Right ventricle myocardium superior (tissue), 1 donor: ENCODE data around the gene NUDT19. TPM values are rescaled to one million over a fixed set of nuclear protein-coding genes. Genes with fewer than 3 reads are reported as not detected.
A peak's percentile ranks its signal among the peaks of the same experiment; 100 is the strongest.
"Not testable (repeated sequence)": the region's sequence is repeated elsewhere in the genome, so short reads cannot be mapped to it uniquely, and the experiment has no call there.

ENCODE experiments used
- ATAC-seq: fragments of 200-7000 bp; cut with Tn5 transposase; one replicate; pipeline ENCODE4 v1.9.1; 2020; ENCODE audit warnings: mild to moderate bottlenecking; ENCODE audit not compliant: poor library complexity
- DNase-seq: peaks from one replicate; pipeline ENCODE4 v3.0.0-alpha.2; 2020
- intact Hi-C: fragments of 100-400 bp; cut with DNase I; formaldehyde crosslinking; loops from one replicate; pipeline ENCODE4 v1.11.2; 2022
- total RNA-seq: library from RNA; stranded (reverse); fragmentation: NEBNext Ultra II Directional; extraction: Animal tissue kit (Norgen Biotek cat#: 25700); gene quantifications from one replicate; pipeline ENCODE4 v1.2.1, GENCODE V29; 2021
- donor health status: DM: no; HTN: yes; CAD: no; lungs with severe emphysema.

The NUDT19 gene
- total RNA-seq, 1 donor from 2014 or later: 24.1 TPM

DNA sequence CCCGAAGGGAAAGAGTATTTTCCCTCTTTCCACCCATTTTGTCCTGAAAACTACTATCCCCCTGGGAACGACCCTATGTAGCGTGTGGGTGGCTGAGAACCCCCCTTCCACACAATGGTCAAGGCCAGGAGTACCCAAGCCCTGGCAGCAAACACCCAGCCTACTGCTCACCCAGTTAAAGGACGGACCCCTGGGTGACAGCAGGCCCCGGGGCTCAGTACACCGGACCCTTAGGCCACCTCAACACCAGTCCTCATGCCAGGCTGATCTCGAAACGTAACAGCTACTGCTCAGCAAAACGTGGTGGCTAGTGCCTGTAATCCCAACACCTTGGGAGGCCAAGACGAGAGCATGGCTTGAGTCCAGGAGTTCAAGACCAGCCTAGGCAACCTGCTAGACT, 18.0 kb upstream of the NUDT19 start:
- no peak for ATAC-seq
- intact Hi-C loops: loop anchor here (10.0 kb wide), 1 partner anchor 89 kb away; the partner anchor contains the start of gene PDCD5
- DNase-seq: no peak

DNA sequence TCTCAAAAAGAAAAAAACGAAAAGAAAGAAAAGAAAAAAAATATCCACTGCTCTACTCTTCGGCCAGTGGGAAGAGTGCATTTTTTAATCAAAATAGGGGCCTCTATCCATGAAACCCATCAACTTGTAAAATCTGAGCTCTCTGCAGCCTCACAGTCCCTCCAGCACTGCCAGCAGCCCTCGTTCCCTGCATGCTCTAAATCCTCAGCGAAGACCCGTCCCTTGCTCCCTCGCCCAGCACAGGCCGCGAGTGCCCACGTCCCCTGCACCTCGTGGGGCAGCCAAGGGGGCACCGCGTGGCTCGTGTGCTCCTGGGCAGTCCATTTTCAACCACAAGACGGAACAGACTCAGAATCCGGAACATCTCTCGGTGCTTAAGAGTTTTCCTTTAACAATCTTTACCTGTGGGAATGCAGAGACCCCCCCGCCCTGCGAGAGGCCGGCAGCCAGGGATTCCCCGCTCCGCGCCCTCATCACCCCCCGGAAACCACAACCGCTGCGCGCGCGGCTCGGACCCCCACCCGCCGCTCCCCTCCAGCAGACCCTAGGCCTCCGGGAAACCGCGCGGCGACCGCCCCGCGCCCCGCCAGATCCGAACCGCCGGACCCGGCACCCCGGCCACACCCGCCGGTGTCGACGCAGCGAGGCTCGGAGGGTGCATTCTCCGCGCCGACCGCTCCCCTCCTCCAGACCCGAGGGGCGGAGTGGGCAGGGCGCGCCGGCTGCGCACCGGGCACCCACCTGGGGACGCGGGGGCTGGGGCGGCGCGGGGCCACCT, 17.3 kb upstream of the NUDT19 start:
- DNase-seq: no peak
- intact Hi-C loops: loop anchor here (10.0 kb wide), 1 partner anchor 90 kb away; the partner anchor contains the start of gene PDCD5
- ATAC-seq: no peak

DNA sequence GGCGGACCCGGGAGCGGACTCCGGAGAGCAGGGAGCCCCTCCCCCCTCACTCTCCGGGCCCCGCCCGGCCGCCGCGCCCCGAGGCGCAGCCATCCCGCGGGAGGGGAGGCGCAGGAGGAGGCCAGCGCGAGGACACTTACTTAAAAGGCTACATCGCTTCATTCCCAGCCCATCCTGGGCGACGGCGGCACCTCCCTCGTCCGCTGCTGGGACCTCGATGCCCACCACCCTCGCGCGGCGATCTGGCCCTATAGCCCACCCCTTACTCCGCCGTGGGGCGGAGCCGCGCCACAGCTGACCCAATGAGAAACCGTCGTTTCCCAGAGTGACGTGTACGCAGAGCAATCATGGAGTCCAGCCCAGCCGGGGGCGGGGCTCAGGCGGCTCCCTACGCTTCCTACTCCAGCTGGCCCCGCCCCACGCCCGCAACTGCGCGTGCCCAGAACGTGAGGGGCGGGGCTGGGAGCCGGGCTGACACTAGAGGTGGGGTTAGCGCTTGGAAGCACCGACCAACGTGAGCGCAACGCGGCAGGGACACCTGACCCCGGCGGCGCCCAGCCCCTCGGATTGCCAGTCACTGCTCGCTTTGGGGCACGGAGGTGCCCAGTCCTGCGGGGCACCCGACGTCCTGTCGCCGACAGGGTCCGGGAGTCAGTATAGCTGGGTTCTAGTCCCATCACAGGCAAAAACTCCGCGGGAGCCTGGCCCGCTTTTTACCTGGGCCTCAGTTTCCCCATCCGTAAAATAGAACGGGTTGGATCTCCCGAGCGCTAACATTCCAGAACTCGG, 16.5 kb upstream of the NUDT19 start, which contains the start of gene ANKRD27:
Gene ANKRD27, minus strand, starts transcription at position 250 of the 789 bp plus-strand sequence. CDS start 16,165 bp downstream, outside the sequence.
- intact Hi-C loops: loop anchor here (10.0 kb wide), 1 partner anchor 90 kb away; the partner anchor contains the start of gene PDCD5
- peak; percentile 99 for DNase-seq

DNA sequence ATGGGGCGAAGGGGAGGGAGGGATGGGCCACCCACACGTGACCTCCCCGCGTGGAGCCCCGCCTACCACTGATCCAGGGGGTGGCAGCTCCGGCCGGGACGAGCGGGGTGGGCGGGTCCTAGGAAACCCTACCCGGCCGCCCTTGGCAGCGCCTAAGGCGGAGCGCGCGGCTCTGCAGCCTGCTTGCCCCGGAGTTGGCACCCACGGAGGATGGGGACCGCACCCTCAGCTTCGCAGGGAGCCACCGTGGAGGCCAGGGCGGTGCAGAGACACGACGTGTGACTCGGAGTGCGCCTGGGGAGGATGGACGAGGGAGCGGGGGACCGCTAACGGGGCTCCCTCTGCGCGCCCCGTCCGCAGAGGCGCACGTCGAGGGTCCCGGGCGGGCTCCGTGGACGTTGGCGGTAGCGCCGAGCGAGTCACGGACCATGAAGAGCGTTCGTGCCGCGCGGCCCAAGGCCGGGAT, 15.9 kb upstream of the NUDT19 start, which contains the start of gene RGS9BP:
Gene RGS9BP, plus strand, starts transcription at position 129 of the 466 bp plus-strand sequence. CDS start 416 bp downstream, outside the sequence.
- DNase-seq (peak; percentile 94), ATAC-seq (peak; percentile 85)
- intact Hi-C loops: loop anchor here (10.0 kb wide), 1 partner anchor 91 kb away; the partner anchor contains the start of gene PDCD5

More for the DNA sequence above, 16.5 kb upstream of the NUDT19 start, which contains the start of gene ANKRD27:
- ATAC-seq: peak; percentile 94

DNA sequence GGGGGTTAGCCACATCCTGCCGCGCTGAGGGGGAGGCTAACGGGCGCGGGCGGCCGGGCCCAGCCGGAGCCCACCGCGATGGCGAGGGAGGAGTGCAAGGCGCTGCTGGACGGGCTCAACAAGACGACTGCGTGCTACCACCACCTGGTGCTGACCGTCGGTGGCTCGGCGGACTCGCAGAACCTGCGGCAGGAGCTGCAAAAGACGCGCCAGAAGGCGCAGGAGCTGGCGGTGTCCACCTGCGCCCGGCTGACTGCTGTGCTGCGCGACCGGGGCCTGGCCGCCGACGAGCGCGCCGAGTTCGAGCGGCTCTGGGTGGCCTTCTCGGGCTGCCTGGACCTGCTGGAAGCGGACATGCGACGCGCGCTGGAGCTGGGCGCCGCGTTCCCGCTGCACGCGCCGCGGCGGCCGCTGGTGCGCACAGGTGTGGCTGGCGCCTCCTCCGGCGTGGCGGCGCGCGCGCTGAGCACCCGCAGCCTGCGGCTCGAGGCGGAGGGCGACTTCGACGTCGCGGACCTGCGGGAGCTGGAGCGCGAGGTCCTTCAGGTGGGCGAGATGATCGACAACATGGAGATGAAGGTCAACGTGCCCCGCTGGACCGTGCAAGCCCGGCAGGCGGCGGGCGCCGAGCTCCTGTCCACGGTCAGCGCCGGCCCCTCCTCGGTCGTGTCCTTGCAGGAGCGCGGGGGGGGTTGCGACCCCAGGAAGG, 15.3 kb upstream of the NUDT19 start:
- peak; percentile 18 for ATAC-seq
- intact Hi-C loops: loop anchor here (10.0 kb wide), 1 partner anchor 92 kb away; the partner anchor contains the start of gene PDCD5
- DNase-seq: peak; percentile 50

DNA sequence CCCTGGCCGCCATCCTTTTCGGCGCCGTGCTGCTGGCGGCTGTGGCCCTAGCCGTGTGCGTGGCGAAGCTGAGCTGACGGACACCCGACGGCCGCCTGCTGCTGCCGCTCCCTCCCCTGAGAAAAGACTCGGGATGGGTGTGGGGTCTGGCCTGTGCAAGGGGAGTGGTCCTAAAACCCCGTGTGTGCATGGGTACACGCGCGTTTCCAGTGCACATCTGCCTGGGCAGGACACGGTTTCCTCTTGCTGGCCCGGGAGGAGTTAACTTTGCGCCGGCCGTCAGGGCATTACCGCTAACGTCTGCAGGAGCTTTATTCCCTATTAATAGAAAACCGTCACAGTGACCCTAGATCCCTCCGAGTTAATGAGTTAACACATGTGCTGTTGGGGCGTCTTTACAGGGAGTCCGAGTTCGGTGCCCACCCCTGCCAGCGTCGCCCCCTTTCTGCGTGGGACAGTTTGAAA, 14.7 kb upstream of the NUDT19 start:
- intact Hi-C loops: loop anchor here (10.0 kb wide), 1 partner anchor 92 kb away; the partner anchor contains the start of gene PDCD5
- no peak for DNase-seq
- no peak for ATAC-seq

DNA sequence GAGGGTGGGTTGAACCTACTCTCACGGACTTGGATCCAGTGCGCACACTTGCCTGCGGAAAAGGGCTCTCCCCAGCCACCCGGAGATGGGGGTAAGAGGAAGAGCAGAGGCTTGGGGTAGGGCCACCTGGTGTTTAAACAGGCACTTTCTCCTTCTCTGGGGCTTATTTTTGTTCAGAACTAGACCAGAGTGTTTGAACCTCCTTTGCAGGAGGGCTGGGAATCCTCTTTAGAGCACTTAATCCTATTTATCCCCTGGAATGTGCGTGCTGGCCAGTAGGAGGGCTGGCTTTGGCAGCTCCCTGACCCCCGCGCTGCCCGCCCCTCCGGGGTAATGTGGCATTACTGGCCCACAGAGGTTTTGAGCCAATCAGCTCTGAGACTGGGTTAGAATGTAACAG, 14.0 kb upstream of the NUDT19 start:
- no peak for DNase-seq
- no peak for ATAC-seq
- intact Hi-C loops: loop anchor here (10.0 kb wide), 1 partner anchor 93 kb away; the partner anchor contains the start of gene PDCD5

DNA sequence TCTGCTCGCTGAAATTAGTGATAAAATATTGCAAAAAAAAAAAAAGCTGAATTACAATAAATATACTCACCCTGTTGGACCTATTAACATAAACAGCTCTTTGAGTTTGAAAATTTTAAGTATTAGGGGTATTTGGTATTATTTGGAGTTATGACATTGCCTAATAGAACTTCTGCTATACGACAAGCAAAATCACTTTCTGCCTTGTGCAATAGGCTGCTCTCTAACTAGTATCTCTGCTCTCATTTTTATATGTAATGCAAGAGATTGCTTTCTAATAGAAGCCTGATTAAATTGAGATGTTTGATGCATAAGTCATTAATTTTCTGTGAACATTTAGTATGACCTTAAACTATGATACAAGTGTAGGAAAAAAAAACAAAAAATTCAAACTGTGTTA, 10.6 kb upstream of the NUDT19 start:
- DNase-seq (no peak), ATAC-seq (no peak)
- intact Hi-C loops: no loop called here

DNA sequence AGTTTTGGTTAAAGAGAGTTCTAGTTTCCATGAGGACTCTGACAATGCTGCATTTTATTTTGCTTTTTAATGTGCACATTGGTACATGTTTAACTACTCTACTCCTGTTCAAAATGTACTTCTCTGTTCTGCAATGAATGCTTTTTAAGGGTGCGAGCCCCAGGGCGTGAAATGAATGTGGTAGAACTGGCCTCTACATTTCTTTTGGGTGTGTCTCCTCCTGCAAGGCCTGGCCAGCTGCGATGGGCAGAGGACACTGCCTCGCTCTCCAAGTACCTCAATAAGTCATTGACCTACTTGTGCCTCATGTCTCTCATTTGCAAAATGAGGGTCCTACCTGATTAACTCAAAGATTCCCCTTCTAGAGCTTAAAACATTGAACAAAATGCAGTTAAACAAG, 9.3 kb upstream of the NUDT19 start:
- no peak for ATAC-seq
- intact Hi-C loops: no loop called here
- DNase-seq: no peak

DNA sequence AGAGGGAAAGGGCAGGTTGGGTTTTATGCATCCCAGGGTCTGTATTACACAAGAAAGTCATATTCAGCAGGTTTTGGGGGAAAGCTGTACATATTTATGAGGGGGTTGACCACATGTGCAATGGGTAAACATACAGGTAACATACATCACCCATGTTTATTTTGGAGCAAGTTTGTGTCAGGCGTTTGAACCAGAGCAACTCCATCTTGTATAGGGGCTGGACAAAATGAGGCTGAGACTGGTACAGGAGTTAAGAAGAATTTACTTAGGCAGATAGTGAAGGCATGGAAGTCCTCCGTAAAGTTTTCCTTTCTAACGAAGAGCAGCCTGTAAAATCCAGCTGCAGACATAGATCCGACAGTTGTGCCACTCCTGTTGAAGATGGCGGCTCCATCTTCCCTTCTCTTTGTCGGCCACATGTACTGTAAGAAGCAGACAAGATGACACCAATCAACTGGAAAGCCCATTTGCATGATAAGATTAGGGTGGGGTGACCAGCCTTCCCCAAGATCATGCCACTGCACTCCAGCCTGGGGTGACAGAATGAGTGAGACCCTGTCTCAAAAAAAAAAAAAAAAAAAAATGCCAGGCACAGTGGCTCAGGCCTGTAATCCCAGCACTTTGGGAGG, 4.7 kb upstream of the NUDT19 start:
- intact Hi-C loops: no loop called here

DNA sequence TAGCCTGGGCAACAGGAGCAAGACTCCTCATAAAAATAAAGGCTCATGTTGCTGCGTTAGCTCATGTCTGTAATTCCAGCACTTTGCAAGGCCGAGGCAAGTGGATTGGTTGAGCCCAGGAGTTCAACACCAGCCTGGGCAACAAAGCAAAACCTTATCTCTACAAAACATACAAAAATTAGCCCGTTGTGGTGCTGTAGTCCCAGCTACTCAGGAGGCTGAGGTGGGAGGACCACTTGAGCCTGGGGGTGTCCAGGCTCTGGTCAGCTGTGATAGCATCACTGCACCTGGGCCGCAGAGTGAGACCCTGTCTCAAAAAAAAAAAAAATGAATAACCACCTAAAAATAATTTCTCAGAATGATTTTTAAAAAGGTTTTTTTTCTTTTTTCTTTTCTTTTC, 3.9 kb upstream of the NUDT19 start:
- ATAC-seq: no peak
- intact Hi-C loops: no loop called here
- DNase-seq: no peak

More for the DNA sequence above, 4.7 kb upstream of the NUDT19 start:
- DNase-seq (no peak), ATAC-seq (no peak)

DNA sequence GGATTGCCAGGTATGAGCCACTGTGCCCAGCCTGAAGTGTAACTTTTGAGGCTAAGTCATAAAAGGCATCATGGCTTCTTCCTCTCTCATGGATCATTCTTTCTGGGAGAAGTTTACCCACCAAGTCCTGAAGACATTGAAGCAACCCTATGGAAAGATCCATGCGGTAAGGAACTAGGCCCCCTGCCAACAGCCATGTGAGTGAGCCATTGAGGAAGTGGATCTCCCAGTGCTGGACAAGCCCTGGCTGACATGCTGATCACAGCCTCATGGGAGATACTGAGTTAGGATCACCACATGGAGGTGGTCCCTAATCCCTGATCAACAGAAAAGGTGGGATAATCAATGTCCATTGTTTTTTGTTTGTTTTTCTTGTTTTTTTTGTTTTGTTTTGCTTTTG, 3.3 kb upstream of the NUDT19 start:
- intact Hi-C loops: no loop called here
- DNase-seq (peak; percentile 48), ATAC-seq (no peak)

DNA sequence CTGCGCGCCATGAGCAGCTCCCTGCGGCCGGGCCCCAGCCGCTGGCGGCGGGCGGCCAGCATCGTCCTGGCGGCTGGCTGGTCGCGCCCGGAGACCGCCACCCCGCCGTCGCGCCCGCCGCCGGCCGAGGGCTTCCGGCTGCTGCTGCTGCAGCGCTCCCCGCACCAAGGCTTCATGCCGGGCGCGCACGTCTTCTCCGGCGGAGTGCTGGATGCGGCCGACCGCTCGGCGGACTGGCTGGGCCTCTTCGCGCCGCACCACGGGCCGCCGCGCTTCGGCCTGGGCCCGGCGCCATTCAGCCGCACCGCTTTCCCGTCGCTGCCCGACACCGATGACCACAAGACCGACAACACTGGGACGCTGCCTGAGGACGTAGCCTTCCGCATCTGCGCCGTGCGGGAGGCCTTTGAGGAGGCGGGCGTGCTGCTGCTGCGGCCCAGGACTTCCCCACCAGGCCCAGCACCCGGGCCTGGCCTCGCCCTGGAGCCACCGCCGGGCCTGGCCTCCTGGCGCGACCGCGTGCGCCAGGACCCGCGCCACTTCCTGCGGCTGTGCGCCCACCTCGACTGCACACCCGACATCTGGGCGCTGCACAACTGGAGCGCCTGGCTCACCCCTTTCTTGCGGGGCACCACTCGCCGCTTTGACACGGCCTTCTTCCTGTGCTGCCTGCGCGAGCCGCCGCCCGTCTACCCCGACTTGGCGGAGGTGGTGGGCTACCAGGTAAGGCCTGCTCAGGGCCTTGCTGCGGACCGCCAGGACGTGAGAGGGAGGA, 518 bp downstream of the NUDT19 start:
- DNase-seq (peak; percentile 86), ATAC-seq (peak; percentile 74)
- intact Hi-C loops: no loop called here

DNA sequence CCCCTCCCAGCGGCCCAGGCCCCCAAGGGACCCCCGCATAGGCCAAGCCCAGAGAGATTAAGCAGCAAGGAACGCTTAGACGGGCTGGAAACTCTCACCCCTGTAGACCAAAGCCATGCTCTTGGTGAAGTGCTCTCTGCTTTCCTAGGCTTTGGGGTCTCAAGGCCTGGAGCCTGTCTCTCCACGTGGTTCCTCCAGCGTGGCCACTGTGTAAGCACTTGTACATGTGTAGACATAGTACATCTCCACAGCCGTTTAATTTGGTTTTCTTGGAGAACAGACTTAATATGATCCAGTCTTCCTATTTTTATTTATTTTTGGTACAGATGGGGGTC, 1.1 kb downstream of the NUDT19 start:
- intact Hi-C loops: no loop called here
- no peak for ATAC-seq
- no peak for DNase-seq

DNA sequence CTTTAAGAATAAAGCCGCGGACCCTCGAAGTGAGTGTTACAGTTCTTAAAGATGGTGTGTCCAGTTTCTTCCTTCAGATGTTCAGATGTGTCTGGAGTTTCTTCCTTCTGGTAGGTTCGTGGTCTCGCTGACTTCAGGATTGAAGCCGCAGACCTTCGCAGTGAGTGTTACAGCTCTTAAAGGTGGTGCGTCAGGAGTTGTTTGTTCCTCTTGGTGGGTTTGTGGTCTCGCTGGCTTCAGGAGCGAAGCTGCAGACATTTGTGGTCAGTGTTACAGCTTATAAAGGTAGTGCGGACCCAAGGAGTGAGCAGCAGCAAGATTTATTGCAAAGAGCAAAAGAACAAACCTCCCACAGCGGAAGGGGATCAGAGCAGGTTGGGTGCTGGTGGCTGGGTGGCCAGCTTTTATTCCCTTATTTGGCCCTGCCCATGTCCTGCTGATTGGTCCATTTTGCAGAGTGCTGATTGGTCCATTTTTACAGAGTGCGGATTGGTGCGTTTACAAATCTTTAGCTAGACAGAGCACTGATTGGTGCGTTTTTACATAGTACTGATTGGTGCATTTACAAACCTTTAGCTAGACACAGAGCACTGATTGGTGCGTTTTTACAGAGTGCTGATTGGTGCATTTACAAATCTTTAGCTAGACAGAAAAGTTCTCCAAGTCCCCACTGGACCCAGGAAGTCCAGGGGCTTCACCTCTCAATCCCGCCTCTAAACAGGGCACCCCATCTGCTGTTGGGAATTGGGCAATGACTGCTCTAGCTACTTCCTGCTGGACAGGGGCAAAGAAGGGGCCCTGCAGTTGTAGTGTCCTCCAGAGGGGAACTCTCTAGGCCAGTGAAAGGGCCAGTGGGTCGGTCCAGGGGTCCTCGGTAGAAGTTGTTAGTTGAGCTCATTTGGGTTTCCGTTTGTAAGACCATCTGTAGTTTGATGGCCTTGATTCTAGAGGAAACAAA, 1.8 kb downstream of the NUDT19 start:
- ATAC-seq, intact Hi-C loops, DNase-seq: not testable (repeated sequence)

DNA sequence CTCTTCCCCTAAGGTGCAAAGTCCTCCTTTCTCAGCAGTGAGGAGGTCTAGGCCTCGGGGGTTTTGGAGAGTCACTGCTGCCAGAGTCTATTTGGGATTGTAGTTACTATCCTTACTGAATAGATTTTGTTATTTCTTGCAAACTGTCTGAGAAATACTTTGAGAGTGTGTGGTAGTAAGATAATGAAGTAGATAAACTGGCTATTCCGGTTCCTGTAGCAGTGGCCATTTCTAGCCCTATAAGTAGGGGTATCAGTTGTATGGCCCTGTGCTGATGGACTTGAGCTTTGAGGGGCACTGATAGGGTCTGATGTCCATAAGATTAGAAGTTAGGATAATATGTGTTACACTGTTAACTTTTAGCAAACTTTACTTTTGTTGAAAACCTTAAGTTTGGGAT, 2.7 kb downstream of the NUDT19 start:
- DNase-seq, intact Hi-C loops, ATAC-seq: not testable (repeated sequence)
